ENCODE data around the gene CDR2. TPM values are rescaled to one million over a fixed set of nuclear protein-coding genes. Genes with fewer than 3 reads are reported as not detected.

CDR2 gene
- total and polyA plus RNA-seq, 2 donors (not counting 1 experiment from before 2014, with no cell fraction given), result 8.0 to 11.3 TPM

- H3K4me1 Mint-ChIP-seq, result no peaks in the 10 kb centered on the region
- ChIA-PET CTCF (interaction anchor here (0.6 to 2.4 kb wide), 2 partner anchors 10 to 57 kb away, joined by 3 to 17 read pairs; no protein-coding TSS in a partner anchor), POLR2A (no interaction called here)
- H3K9me3 Mint-ChIP-seq (ENCODE audit: insufficient read depth), result no peaks in the 10 kb centered on the region
- no peak overlapping the region for H3K27ac ChIP-seq (ENCODE audit: low read length in 2 of 2)
- intact Hi-C loops (cut with micrococcal nuclease), result no loop called here
- no peaks in the 10 kb centered on the region for H3K4me1 ChIP-seq (ENCODE audit: control insufficient read depth in 2 of 2, insufficient read depth in 2 of 2, low read length in 2 of 2)
- no peaks in the 10 kb centered on the region for H3K27me3 Mint-ChIP-seq
- no peaks in the 10 kb centered on the region for H3K27me3 ChIP-seq (replicated peaks in 1 of 4; ENCODE audit: control extremely low read depth in 1 of 4, control insufficient read depth in 3 of 4, insufficient read depth in 4 of 4, low read length in 3 of 4)
- H4K20me1 ChIP-seq (ENCODE audit: control insufficient read depth, insufficient read depth, low read length, poor library complexity, severe bottlenecking), result peaks cover 18% of the 10 kb centered on the region
- H3K4me3 Mint-ChIP-seq, result no peak overlapping the region
- no peak overlapping the region for H3K4me2 ChIP-seq (replicated peaks; ENCODE audit: low read depth, low read length, poor library complexity, severe bottlenecking)
- TF ChIP-seq CTCF (IDR thresholded peaks at IDR 0.05) (no peak), EZH2 (IDR thresholded peaks at IDR 0.05; ENCODE audit: borderline replicate concordance, insufficient read depth, low read depth, low read length, poor library complexity, severe bottlenecking) (no peak)
- no peak for ATAC-seq (ENCODE audit: low read depth)
- H3K4me3 ChIP-seq (ENCODE audit: control extremely low read depth in 1 of 5, extremely low read depth in 1 of 5, insufficient read depth in 1 of 5, low read depth in 2 of 5, low read length in 4 of 5), result no peak overlapping the region
- H3K27ac Mint-ChIP-seq, result no peak overlapping the region
- no peak overlapping the region for H2AFZ ChIP-seq (ENCODE audit: insufficient read depth, low read depth, low read length, poor library complexity, severe bottlenecking)
- H3K36me3 ChIP-seq (replicated peaks in 1 of 2; ENCODE audit: control extremely low read depth in 1 of 2, control insufficient read depth in 1 of 2, extremely low read depth in 1 of 2, insufficient read depth in 2 of 2, low read length in 1 of 2), result peaks cover 20 to 80% of the 10 kb centered on the region in 2 experiments
- no peak overlapping the region for H3K9ac ChIP-seq (ENCODE audit: low read length)
- no peak for DNase-seq
- peaks cover 0 to 1% (median 0%) of the 10 kb centered on the region in 3 donors for H3K9me3 ChIP-seq (ENCODE audit: control extremely low read depth in 1 of 3, control insufficient read depth in 2 of 3, insufficient read depth in 1 of 3, low read length in 2 of 3)
- WGBS (ENCODE audit: insufficient coverage), result 100% methylated on average over 1 of the region's 4 CpGs
- H3K79me2 ChIP-seq (ENCODE audit: control insufficient read depth, insufficient read depth, low read length), result no peaks in the 10 kb centered on the region
These were observed 44.1 kb downstream of the CDR2 start for GRCh38 chr16:22330326-22330725.

GRCh38 chr16:22329199-22329695, 45.2 kb downstream of the CDR2 start:
- Histone ChIP-seq H2AFZ (ENCODE audit: insufficient read depth, low read depth, low read length, poor library complexity, severe bottlenecking) (no peak overlapping the region), H4K20me1 (ENCODE audit: control insufficient read depth, insufficient read depth, low read length, poor library complexity, severe bottlenecking) (peaks cover 18% of the 10 kb centered on the region), H3K4me3 (ENCODE audit: control extremely low read depth in 1 of 5, extremely low read depth in 1 of 5, insufficient read depth in 1 of 5, low read depth in 2 of 5, low read length in 4 of 5) (no peak overlapping the region), H3K9me3 (ENCODE audit: control extremely low read depth in 1 of 3, control insufficient read depth in 2 of 3, insufficient read depth in 1 of 3, low read length in 2 of 3) (no peaks in the 10 kb centered on the region), H3K4me2 (replicated peaks; ENCODE audit: low read depth, low read length, poor library complexity, severe bottlenecking) (no peak overlapping the region), H3K27ac (ENCODE audit: low read length in 2 of 2) (no peak overlapping the region), H3K27me3 (replicated peaks in 1 of 4; ENCODE audit: control extremely low read depth in 1 of 4, control insufficient read depth in 3 of 4, insufficient read depth in 4 of 4, low read length in 3 of 4) (no peaks in the 10 kb centered on the region), H3K9ac (ENCODE audit: low read length) (no peak overlapping the region), H3K36me3 (replicated peaks in 1 of 2; ENCODE audit: control extremely low read depth in 1 of 2, control insufficient read depth in 1 of 2, extremely low read depth in 1 of 2, insufficient read depth in 2 of 2, low read length in 1 of 2) (peaks cover 12 to 80% of the 10 kb centered on the region in 2 experiments), H3K4me1 (ENCODE audit: control insufficient read depth in 2 of 2, insufficient read depth in 2 of 2, low read length in 2 of 2) (no peaks in the 10 kb centered on the region), H3K79me2 (ENCODE audit: control insufficient read depth, insufficient read depth, low read length) (no peaks in the 10 kb centered on the region)
- no peak overlapping the region for H3K4me3 Mint-ChIP-seq
- no peaks in the 10 kb centered on the region for H3K4me1 Mint-ChIP-seq
- intact Hi-C loops (cut with micrococcal nuclease), result no loop called here
- 98% methylated on average over 9 of the region's 9 CpGs for WGBS (ENCODE audit: insufficient coverage)
- ChIA-PET POLR2A (no interaction called here), CTCF (interaction anchor here (0.6 to 2.4 kb wide), 2 partner anchors 9 to 44 kb away, joined by 3 to 17 read pairs; no protein-coding TSS in a partner anchor)
- ATAC-seq (ENCODE audit: low read depth) (no peak), DNase-seq (no peak)
- H3K27me3 Mint-ChIP-seq, result no peaks in the 10 kb centered on the region
- TF ChIP-seq EZH2 (IDR thresholded peaks at IDR 0.05; ENCODE audit: borderline replicate concordance, insufficient read depth, low read depth, low read length, poor library complexity, severe bottlenecking) (no peak), CTCF (IDR thresholded peaks at IDR 0.05) (no peak)
- H3K27ac Mint-ChIP-seq, result no peak overlapping the region
- no peaks in the 10 kb centered on the region for H3K9me3 Mint-ChIP-seq (ENCODE audit: insufficient read depth)
